Type B pancreatic cell (in vitro differentiated cells): Measurements from ENCODE around the gene OSBPL3. TPM values are rescaled to one million over a fixed set of nuclear protein-coding genes. Genes with fewer than 3 reads are reported as not detected.

Experiments used
- DNase-seq: peaks from one replicate; pipeline ENCODE4 v3.0.0; 2021; ENCODE audit warnings: mixed read lengths; ENCODE audit not compliant: unreplicated experiment; ENCODE audit errors: extremely low spot score
- H3K27ac Mint-ChIP-seq: 2 replicates; pipeline ENCODE4 v1.8.0; 2021; ENCODE audit warnings: mild to moderate bottlenecking, mixed read lengths
- H3K27me3 Mint-ChIP-seq: 2 replicates; pipeline ENCODE4 v1.8.0; 2021; ENCODE audit warnings: mixed read lengths
- H3K36me3 Mint-ChIP-seq: 2 replicates; pipeline ENCODE4 v1.8.0; 2021; ENCODE audit warnings: mixed read lengths
- H3K4me1 Mint-ChIP-seq: one replicate; pipeline ENCODE4 v1.8.0; 2021; ENCODE audit warnings: mixed read lengths; ENCODE audit not compliant: unreplicated experiment
- H3K4me3 Mint-ChIP-seq: 2 replicates; pipeline ENCODE4 v1.8.0; 2021; ENCODE audit warnings: mild to moderate bottlenecking, mixed read lengths
- H3K9me3 Mint-ChIP-seq: 2 replicates; pipeline ENCODE4 v1.8.0; 2021; ENCODE audit warnings: mixed read lengths
- CTCF ChIP-seq: fragments of 200-600 bp; sonication (generic); conservative IDR thresholded peaks from 2 replicates; pipeline ENCODE4 v1.5.0; 2021; ENCODE audit warnings: antibody characterized with exemption, mild to moderate bottlenecking
- long read RNA-seq: library from polyadenylated mRNA; unstranded; transcript quantifications from one replicate; pipeline ENCODE4 v2.0.0, GENCODE V29; 2020
- total RNA-seq: library from RNA; stranded (reverse); gene quantifications from 2 replicates; pipeline ENCODE4 v1.2.1, GENCODE V29; 2021; ENCODE audit warnings: low replicate concordance

The OSBPL3 gene
- 18.3 and 43.7 TPM in 2 replicates for total RNA-seq
- long read RNA-seq, full-length matches to known transcripts, result 8 of 73 reads
- long read RNA-seq, partial matches to known transcripts, result 19 of 73 reads
- long read RNA-seq, other reads (novel, unspliced or antisense), result 46 of 73 reads

- peaks cover 71% of the 10 kb centered on the region for H3K27me3 Mint-ChIP-seq
- H3K4me1 Mint-ChIP-seq, result peaks cover 8% of the 10 kb centered on the region
- H3K36me3 Mint-ChIP-seq, result no peaks in the 10 kb centered on the region
- peak within 1 kb of the TSS; percentile 92 for H3K4me3 Mint-ChIP-seq
- no peak for TF ChIP-seq CTCF
- DNase-seq, result peak; percentile 97
- H3K27ac Mint-ChIP-seq, result peak within 1 kb of the TSS; percentile 97
- H3K9me3 Mint-ChIP-seq, result no peaks in the 10 kb centered on the region
Observed at GRCh38 chr7:24979863-24980533, at the start of gene OSBPL3. TSS of gene OSBPL3 (minus strand) at chr7:24980178. CDS start at chr7:24892472, 87,706 bp downstream.

- Mint-ChIP-seq H3K36me3 (no peaks in the 10 kb centered on the region), H3K4me1 (peaks cover 7% of the 10 kb centered on the region), H3K27ac (peak overlapping the region; percentile 82), H3K9me3 (peaks cover 16% of the 10 kb centered on the region), H3K27me3 (peaks cover 3% of the 10 kb centered on the region), H3K4me3 (no peak overlapping the region)
- TF ChIP-seq CTCF, result no peak
- no peak for DNase-seq
Observed at GRCh38 chr7:25029075-25029474, 49.1 kb upstream of the OSBPL3 start.

- H3K27me3 Mint-ChIP-seq, result peaks cover 3% of the 10 kb centered on the region
- peak overlapping the region; percentile 18 for H3K4me3 Mint-ChIP-seq
- no peak for DNase-seq
- H3K27ac Mint-ChIP-seq, result peak overlapping the region; percentile 82
- no peaks in the 10 kb centered on the region for H3K36me3 Mint-ChIP-seq
- peaks cover 16% of the 10 kb centered on the region for H3K9me3 Mint-ChIP-seq
- H3K4me1 Mint-ChIP-seq, result peaks cover 7% of the 10 kb centered on the region
- TF ChIP-seq CTCF, result no peak
Observed at GRCh38 chr7:25028370-25029021, 48.5 kb upstream of the OSBPL3 start.

GRCh38 chr7:25026156-25026555 lies 46.2 kb upstream of the OSBPL3 start:
- no peak overlapping the region for H3K27ac Mint-ChIP-seq
- H3K9me3 Mint-ChIP-seq, result peaks cover 16% of the 10 kb centered on the region
- TF ChIP-seq CTCF, result no peak
- no peak for DNase-seq
- peaks cover 3% of the 10 kb centered on the region for H3K27me3 Mint-ChIP-seq
- no peak overlapping the region for H3K4me3 Mint-ChIP-seq
- no peaks in the 10 kb centered on the region for H3K36me3 Mint-ChIP-seq
- peaks cover 7% of the 10 kb centered on the region for H3K4me1 Mint-ChIP-seq

- peaks cover 7% of the 10 kb centered on the region for H3K4me1 Mint-ChIP-seq
Observed at GRCh38 chr7:25025218-25025671, 45.3 kb upstream of the OSBPL3 start.

More at GRCh38 chr7:25025218-25025671, 45.3 kb upstream of the OSBPL3 start:
- DNase-seq, result no peak
- no peaks in the 10 kb centered on the region for H3K27me3 Mint-ChIP-seq
- no peak for TF ChIP-seq CTCF
- no peaks in the 10 kb centered on the region for H3K36me3 Mint-ChIP-seq
- no peak overlapping the region for H3K4me3 Mint-ChIP-seq
- H3K9me3 Mint-ChIP-seq, result peaks cover 16% of the 10 kb centered on the region
- peak overlapping the region; percentile 83 for H3K27ac Mint-ChIP-seq
